Peyer's patch (tissue), 4 donors: Measurements from ENCODE around the gene ADGRB3.

ENCODE experiments used
- POLR2A ChIP-seq, 2 donors: fragments of 450-650 bp; IDR thresholded peaks; one replicate each; pipeline ENCODE4 v1.5.1; 2017; ENCODE audit warnings: antibody characterized with exemption in 2 of 2, mild to moderate bottlenecking in 2 of 2, moderate library complexity in 2 of 2
- TF ChIP-seq, protein P1 (sequence below), 6 experiments: fragments of 450-650 bp in 4 of 6; fragments of 200-600 bp in 2 of 6; sonication (generic) in 1 of 6; IDR thresholded peaks; one replicate each; pipeline ENCODE4 v1.5.1; 2017 to 2019; ENCODE audit warnings: antibody characterized with exemption in 6 of 6, mild to moderate bottlenecking in 3 of 6, moderate library complexity in 1 of 6

DNA sequence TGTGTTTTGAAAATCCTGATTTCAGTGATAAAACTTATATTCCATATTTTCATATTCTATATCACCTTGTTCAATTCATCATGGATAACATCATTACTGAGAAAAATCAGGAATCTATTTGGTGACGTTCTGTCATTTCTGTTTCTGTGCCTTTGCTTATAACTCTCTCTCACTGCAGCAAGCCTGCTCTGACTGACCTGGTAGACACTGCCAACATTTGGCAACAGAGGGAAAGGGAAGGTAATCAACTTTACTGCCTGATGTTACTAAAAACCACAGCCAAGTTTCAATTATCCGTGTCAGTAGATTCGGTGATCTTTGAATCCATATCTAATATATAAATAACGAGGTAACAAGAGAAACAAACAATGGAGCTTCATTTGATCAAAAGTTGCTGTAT is 659.8 kb downstream of the ADGRB3 start:
- TF ChIP-seq, protein P1, sequence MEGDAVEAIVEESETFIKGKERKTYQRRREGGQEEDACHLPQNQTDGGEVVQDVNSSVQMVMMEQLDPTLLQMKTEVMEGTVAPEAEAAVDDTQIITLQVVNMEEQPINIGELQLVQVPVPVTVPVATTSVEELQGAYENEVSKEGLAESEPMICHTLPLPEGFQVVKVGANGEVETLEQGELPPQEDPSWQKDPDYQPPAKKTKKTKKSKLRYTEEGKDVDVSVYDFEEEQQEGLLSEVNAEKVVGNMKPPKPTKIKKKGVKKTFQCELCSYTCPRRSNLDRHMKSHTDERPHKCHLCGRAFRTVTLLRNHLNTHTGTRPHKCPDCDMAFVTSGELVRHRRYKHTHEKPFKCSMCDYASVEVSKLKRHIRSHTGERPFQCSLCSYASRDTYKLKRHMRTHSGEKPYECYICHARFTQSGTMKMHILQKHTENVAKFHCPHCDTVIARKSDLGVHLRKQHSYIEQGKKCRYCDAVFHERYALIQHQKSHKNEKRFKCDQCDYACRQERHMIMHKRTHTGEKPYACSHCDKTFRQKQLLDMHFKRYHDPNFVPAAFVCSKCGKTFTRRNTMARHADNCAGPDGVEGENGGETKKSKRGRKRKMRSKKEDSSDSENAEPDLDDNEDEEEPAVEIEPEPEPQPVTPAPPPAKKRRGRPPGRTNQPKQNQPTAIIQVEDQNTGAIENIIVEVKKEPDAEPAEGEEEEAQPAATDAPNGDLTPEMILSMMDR (IDR thresholded peaks at IDR 0.05) = no peak
- no peak for TF ChIP-seq POLR2A (IDR thresholded peaks at IDR 0.05)
